Natural killer cell (primary cell): ENCODE measurements around the gene FABP1. TPM values are rescaled to one million over a fixed set of nuclear protein-coding genes. Genes with fewer than 3 reads are reported as not detected.

Source experiments
- ATAC-seq, 3 donors: fragments of 150-1000 bp in 2 of 3; fragments of 200-7000 bp in 1 of 3; cut with Tn5 transposase; 1 replicate in 1 of 3; 2 replicates in 2 of 3; pipeline ENCODE4 v1.10.0; 2021; ENCODE audit warnings: mild to moderate bottlenecking in 2 of 3, moderate library complexity in 2 of 3
- DNase-seq, 2 donors: peaks; one replicate each; pipeline versions ENCODE4 v3.0.0 to v3.0.0-alpha.2; 2013 to 2021; ENCODE audit warnings: mixed read lengths in 1 of 2
- H3K27ac ChIP-seq: one replicate; pipeline ENCODE4 v1.5.1; 2013; ENCODE audit warnings: mild to moderate bottlenecking, low read length
- H3K27me3 ChIP-seq: one replicate; pipeline ENCODE4 v1.6.1; 2013; ENCODE audit warnings: low read length; ENCODE audit not compliant: control insufficient read depth, insufficient read depth
- H3K36me3 ChIP-seq: one replicate; pipeline ENCODE4 v1.6.1; 2013; ENCODE audit warnings: low read length; ENCODE audit not compliant: control insufficient read depth, insufficient read depth
- H3K4me1 ChIP-seq: one replicate; pipeline ENCODE4 v1.6.1; 2013; ENCODE audit warnings: low read length; ENCODE audit not compliant: control insufficient read depth, insufficient read depth
- H3K4me3 ChIP-seq: one replicate; pipeline ENCODE4 v1.5.1; 2013; ENCODE audit warnings: low read length
- H3K9me3 ChIP-seq: one replicate; pipeline ENCODE4 v1.6.1; 2013; ENCODE audit warnings: low read length; ENCODE audit not compliant: control insufficient read depth, insufficient read depth
- H3K27ac Mint-ChIP-seq, 2 donors: one replicate each; pipeline ENCODE4 v1.8.0; 2022; ENCODE audit warnings: mild to moderate bottlenecking in 2 of 2, mixed read lengths in 2 of 2, moderate library complexity in 1 of 2
- H3K27me3 Mint-ChIP-seq, 2 donors: one replicate each; pipeline ENCODE4 v1.8.0; 2022; ENCODE audit warnings: low read depth in 2 of 2, mixed read lengths in 2 of 2
- H3K36me3 Mint-ChIP-seq: one replicate; pipeline ENCODE4 v1.8.0; 2022; ENCODE audit warnings: mixed read lengths
- H3K4me1 Mint-ChIP-seq, 2 donors: one replicate each; pipeline ENCODE4 v1.8.0; 2022; ENCODE audit warnings: mixed read lengths in 2 of 2
- H3K4me3 Mint-ChIP-seq: one replicate; pipeline ENCODE4 v1.8.0; 2022; ENCODE audit warnings: mild to moderate bottlenecking, moderate library complexity, mixed read lengths
- H3K9me3 Mint-ChIP-seq, 2 donors: one replicate each; pipeline ENCODE4 v1.8.0; 2022; ENCODE audit warnings: mixed read lengths in 2 of 2
- CTCF ChIP-seq: fragments of 200-600 bp; IDR thresholded peaks from one replicate; pipeline ENCODE4 v1.8.0; 2022; ENCODE audit warnings: antibody characterized with exemption
- WGBS: methylation state at CpG from one replicate; pipeline ENCODE4 v1.1.7; 2013; ENCODE audit warnings: missing lambda C conversion rate; ENCODE audit not compliant: insufficient coverage; 5-methylcytosine and 5-hydroxymethylcytosine counted together
- intact Hi-C: fragments of 100-400 bp; cut with micrococcal nuclease; formaldehyde crosslinking; loops from one replicate; pipeline ENCODE4 v1.14.2; 2022
- total RNA-seq, 4 donors: library from RNA; stranded (reverse); fragments of 120-200 nt in 1 of 4; gene quantifications; one replicate each; pipeline versions ENCODE4 v1.2.3 to v1.2.4, GENCODE V29; 2013 to 2022

FABP1 gene
- total RNA-seq, 3 donors from 2014 or later (not counting 1 experiment from before 2014, with no cell fraction given): not detected

DNA sequence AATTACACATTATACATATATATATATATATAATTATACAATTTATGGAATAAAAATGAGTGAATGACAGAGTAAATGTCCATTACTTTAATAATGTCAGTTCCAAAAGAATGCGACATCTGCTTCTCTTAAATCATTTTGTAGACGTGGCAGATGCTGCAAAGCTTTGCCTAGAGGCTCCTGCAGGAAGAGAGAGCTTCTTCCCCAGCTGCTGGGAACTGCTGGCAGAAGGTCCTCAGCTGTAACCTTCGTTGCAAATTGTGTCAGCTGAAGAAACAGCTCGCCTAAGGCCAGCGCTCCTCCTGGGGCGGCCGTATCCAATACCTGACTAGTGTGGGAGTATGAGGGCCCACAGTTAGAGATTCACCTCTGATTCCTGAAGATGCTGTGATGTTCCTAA is 32.7 kb upstream of the FABP1 start:
- DNase-seq (no peak), ATAC-seq (no peak)
- Histone ChIP-seq H3K36me3 (no peaks in the 10 kb centered on the region), H3K9me3 (no peaks in the 10 kb centered on the region), H3K27me3 (no peaks in the 10 kb centered on the region), H3K27ac (no peak overlapping the region), H3K4me3 (no peak overlapping the region), H3K4me1 (no peaks in the 10 kb centered on the region)
- peaks cover 4 to 16% of the 10 kb centered on the region in 2 donors for H3K27me3 Mint-ChIP-seq
- H3K9me3 Mint-ChIP-seq: no peaks in the 10 kb centered on the region
- no peak overlapping the region for H3K4me3 Mint-ChIP-seq
- H3K4me1 Mint-ChIP-seq: no peaks in the 10 kb centered on the region
- no peaks in the 10 kb centered on the region for H3K36me3 Mint-ChIP-seq
- intact Hi-C loops: loop anchor here (1.0 kb wide), 1 partner anchor 100 kb away; no protein-coding TSS in a partner anchor
- TF ChIP-seq CTCF: no peak
- no peak overlapping the region for H3K27ac Mint-ChIP-seq
- WGBS: 88% methylated on average over 7 of the region's 7 CpGs

GRCh38 chr2:88159955-88160415 is 32.1 kb upstream of the FABP1 start:
- Histone ChIP-seq H3K4me3 (no peak overlapping the region), H3K4me1 (no peaks in the 10 kb centered on the region), H3K36me3 (no peaks in the 10 kb centered on the region), H3K9me3 (no peaks in the 10 kb centered on the region), H3K27ac (no peak overlapping the region), H3K27me3 (no peaks in the 10 kb centered on the region)
- no peaks in the 10 kb centered on the region for H3K36me3 Mint-ChIP-seq
- ATAC-seq (peak; percentile 66 to 76 (median 73)), DNase-seq (peak in 1 of 2 donors; percentile 79)
- no peak overlapping the region for H3K27ac Mint-ChIP-seq
- peak; percentile 87 for TF ChIP-seq CTCF
- no peaks in the 10 kb centered on the region for H3K9me3 Mint-ChIP-seq
- WGBS: 24% methylated on average over 5 of the region's 5 CpGs
- intact Hi-C loops: loop anchor here (1.0 kb wide), 1 partner anchor 100 kb away; no protein-coding TSS in a partner anchor
- H3K4me1 Mint-ChIP-seq: no peaks in the 10 kb centered on the region
- H3K4me3 Mint-ChIP-seq: no peak overlapping the region
- peaks cover 4 to 16% of the 10 kb centered on the region in 2 donors for H3K27me3 Mint-ChIP-seq

DNA sequence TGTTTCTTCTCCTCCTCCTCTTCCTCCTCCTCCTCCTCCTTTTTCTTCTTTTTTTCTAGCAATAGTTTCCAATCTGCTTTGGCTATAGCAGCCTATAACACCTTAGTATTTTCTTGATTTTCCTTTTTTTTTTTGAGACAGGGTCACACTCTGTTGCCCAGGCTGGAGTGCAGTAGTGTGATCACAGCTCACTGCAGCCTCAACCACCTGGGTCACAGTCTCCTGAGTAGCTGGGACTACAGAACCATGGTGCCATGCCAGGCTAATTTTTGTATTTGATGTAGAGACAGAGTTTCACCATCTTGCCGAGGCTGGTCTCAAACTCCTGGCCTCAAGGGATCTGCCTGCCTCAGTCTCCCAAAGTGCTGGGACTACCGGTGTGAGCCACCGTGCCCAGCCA is 31.6 kb upstream of the FABP1 start:
- no peak overlapping the region for H3K27ac Mint-ChIP-seq
- no peaks in the 10 kb centered on the region for H3K4me1 Mint-ChIP-seq
- no peak for ATAC-seq

More for the DNA sequence above, 31.6 kb upstream of the FABP1 start:
- intact Hi-C loops: no loop called here
- Histone ChIP-seq H3K4me3 (no peak overlapping the region), H3K27ac (no peak overlapping the region), H3K27me3 (no peaks in the 10 kb centered on the region), H3K36me3 (no peaks in the 10 kb centered on the region), H3K9me3 (no peaks in the 10 kb centered on the region), H3K4me1 (no peaks in the 10 kb centered on the region)
- H3K9me3 Mint-ChIP-seq: no peaks in the 10 kb centered on the region
- H3K4me3 Mint-ChIP-seq: no peak overlapping the region
- H3K36me3 Mint-ChIP-seq: no peaks in the 10 kb centered on the region
- peaks cover 8 to 16% of the 10 kb centered on the region in 2 donors for H3K27me3 Mint-ChIP-seq
- no peak for DNase-seq
- 67% methylated on average over 3 of the region's 3 CpGs for WGBS
- TF ChIP-seq CTCF: no peak
